Astrocyte (in vitro differentiated cells and primary cell): ENCODE results near the gene ZP2.

Experiments
- EZH2 ChIP-seq: IDR thresholded peaks from 2 replicates; pipeline ENCODE4 v1.6.1; 2012; ENCODE audit warnings: mild to moderate bottlenecking, low read length, inconsistent platforms; ENCODE audit not compliant: insufficient read depth
- TF ChIP-seq, protein P1 (sequence below): IDR thresholded peaks from 2 replicates; pipeline ENCODE4 v1.5.1; 2011; ENCODE audit warnings: low read depth, mild to moderate bottlenecking, inconsistent platforms, low read length, moderate library complexity; ENCODE audit not compliant: insufficient read depth

DNA sequence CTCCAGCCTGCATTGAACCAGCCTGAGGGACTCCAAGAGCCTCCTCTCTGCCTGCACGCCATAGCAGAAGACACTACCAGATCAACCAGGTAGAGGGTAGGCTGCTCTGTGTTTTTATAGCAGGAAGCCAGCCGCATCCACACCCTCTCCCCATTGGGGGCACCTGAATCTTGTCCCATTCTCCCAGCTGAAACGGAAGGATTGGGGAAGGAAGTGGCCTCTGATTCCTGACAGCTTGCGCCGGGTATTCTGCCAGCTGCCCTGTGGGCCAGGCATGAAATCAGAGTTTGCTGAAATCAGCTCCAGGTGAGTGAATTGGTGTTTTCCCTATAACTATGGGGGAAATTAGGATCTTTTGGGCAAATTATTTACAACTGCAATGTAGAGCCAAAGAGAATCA, at the start of gene ZP2:
- TF ChIP-seq, protein P1, sequence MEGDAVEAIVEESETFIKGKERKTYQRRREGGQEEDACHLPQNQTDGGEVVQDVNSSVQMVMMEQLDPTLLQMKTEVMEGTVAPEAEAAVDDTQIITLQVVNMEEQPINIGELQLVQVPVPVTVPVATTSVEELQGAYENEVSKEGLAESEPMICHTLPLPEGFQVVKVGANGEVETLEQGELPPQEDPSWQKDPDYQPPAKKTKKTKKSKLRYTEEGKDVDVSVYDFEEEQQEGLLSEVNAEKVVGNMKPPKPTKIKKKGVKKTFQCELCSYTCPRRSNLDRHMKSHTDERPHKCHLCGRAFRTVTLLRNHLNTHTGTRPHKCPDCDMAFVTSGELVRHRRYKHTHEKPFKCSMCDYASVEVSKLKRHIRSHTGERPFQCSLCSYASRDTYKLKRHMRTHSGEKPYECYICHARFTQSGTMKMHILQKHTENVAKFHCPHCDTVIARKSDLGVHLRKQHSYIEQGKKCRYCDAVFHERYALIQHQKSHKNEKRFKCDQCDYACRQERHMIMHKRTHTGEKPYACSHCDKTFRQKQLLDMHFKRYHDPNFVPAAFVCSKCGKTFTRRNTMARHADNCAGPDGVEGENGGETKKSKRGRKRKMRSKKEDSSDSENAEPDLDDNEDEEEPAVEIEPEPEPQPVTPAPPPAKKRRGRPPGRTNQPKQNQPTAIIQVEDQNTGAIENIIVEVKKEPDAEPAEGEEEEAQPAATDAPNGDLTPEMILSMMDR: no peak
- no peak for TF ChIP-seq EZH2
